GM23338 (cell line): Measurements from ENCODE around the gene RELL1. TPM values are rescaled to one million over a fixed set of nuclear protein-coding genes. Genes with fewer than 3 reads are reported as not detected.

ENCODE experiments used
- ATAC-seq: fragments of 200-7000 bp; cut with Tn5 transposase; 3 replicates; pipeline ENCODE4 v1.9.1; 2020
- DNase-seq: peaks from one replicate; pipeline ENCODE4 v3.0.0-alpha.2; 2015; ENCODE audit warnings: low spot score
- H2AFZ ChIP-seq: fragments of 200-600 bp; sonication (generic); 2 replicates; pipeline ENCODE4 v1.8.0; 2016; ENCODE audit warnings: antibody characterized with exemption, mild to moderate bottlenecking, moderate library complexity
- H3F3A ChIP-seq: fragments of 200-600 bp; sonication (generic); replicated peaks from 2 replicates; pipeline ENCODE4 v1.8.0; 2017; ENCODE audit warnings: antibody characterized with exemption, mixed run types, low read depth
- H3K27ac ChIP-seq: fragments of 200-600 bp; sonication (generic); 2 replicates; pipeline ENCODE4 v1.6.1; 2016; ENCODE audit warnings: low read depth
- H3K27me3 ChIP-seq: fragments of 200-600 bp; sonication (generic); 2 replicates; pipeline ENCODE4 v1.8.0; 2016; ENCODE audit warnings: mild to moderate bottlenecking, mixed run types, moderate library complexity; ENCODE audit not compliant: insufficient read depth
- H3K36me3 ChIP-seq: fragments of 200-600 bp; sonication (generic); 2 replicates; pipeline ENCODE4 v1.8.0; 2016; ENCODE audit warnings: mild to moderate bottlenecking; ENCODE audit not compliant: insufficient read depth
- H3K4me1 ChIP-seq: fragments of 200-600 bp; sonication (generic); 2 replicates; pipeline ENCODE4 v1.8.0; 2016; ENCODE audit warnings: mild to moderate bottlenecking, moderate library complexity; ENCODE audit not compliant: insufficient read depth
- H3K4me2 ChIP-seq: fragments of 200-600 bp; sonication (generic); 2 replicates; pipeline ENCODE4 v1.7.1; 2017; ENCODE audit warnings: mixed run types
- H3K4me3 ChIP-seq: fragments of 200-600 bp; sonication (generic); 2 replicates; pipeline ENCODE4 v1.6.1; 2016; ENCODE audit warnings: mixed run types
- H3K79me2 ChIP-seq: fragments of 200-600 bp; sonication (generic); replicated peaks from 2 replicates; pipeline ENCODE4 v1.8.0; 2017; ENCODE audit warnings: mild to moderate bottlenecking; ENCODE audit not compliant: insufficient read depth
- H3K9me2 ChIP-seq: fragments of 200-600 bp; sonication (generic); 2 replicates; pipeline ENCODE4 v1.8.0; 2017; ENCODE audit not compliant: insufficient read depth
- H4K20me1 ChIP-seq: fragments of 200-600 bp; sonication (generic); replicated peaks from 2 replicates; pipeline ENCODE4 v1.8.0; 2017; ENCODE audit warnings: mild to moderate bottlenecking; ENCODE audit not compliant: insufficient read depth
- H3K27ac Mint-ChIP-seq: 2 replicates; pipeline ENCODE4 v1.8.0; 2020; ENCODE audit warnings: inconsistent platforms, mild to moderate bottlenecking, moderate library complexity, mixed read lengths
- H3K27me3 Mint-ChIP-seq: 3 replicates; pipeline ENCODE4 v1.8.0; 2022; ENCODE audit warnings: low read depth, mild to moderate bottlenecking, moderate library complexity, mixed read lengths, inconsistent platforms; ENCODE audit not compliant: insufficient read depth, poor library complexity
- H3K36me3 Mint-ChIP-seq: 3 replicates; pipeline ENCODE4 v1.8.0; 2021; ENCODE audit warnings: low read depth, mild to moderate bottlenecking, inconsistent platforms, moderate library complexity, mixed read lengths
- H3K4me1 Mint-ChIP-seq: 3 replicates; pipeline ENCODE4 v1.8.0; 2020; ENCODE audit warnings: mild to moderate bottlenecking, inconsistent platforms, mixed read lengths
- H3K4me3 Mint-ChIP-seq: 3 replicates; pipeline ENCODE4 v1.8.0; 2021; ENCODE audit warnings: moderate library complexity, mild to moderate bottlenecking, inconsistent platforms, mixed read lengths
- H3K9me3 Mint-ChIP-seq: 3 replicates; pipeline ENCODE4 v1.8.0; 2020; ENCODE audit warnings: moderate library complexity, mild to moderate bottlenecking, inconsistent platforms, mixed read lengths
- CREB1 ChIP-seq: fragments of 250-450 bp; sonication (Bioruptor Pico); IDR thresholded peaks from 2 replicates; pipeline ENCODE4 v1.5.0; 2020; ENCODE audit warnings: low read depth, mild to moderate bottlenecking, moderate library complexity
- CTCF ChIP-seq, 2 experiments: fragments of 200-600 bp in 1 of 2; sonication (generic) in 1 of 2; conservative IDR thresholded peaks; 2 replicates each; pipeline versions ENCODE4 v1.5.1 to v1.6.1; 2016 to 2017; ENCODE audit warnings: antibody characterized with exemption in 2 of 2, low read depth in 2 of 2, mild to moderate bottlenecking in 2 of 2, moderate library complexity in 1 of 2
- EZH2 ChIP-seq: fragments of 200-600 bp; sonication (generic); IDR thresholded peaks from one replicate; pipeline ENCODE4 v1.8.0; 2017; ENCODE audit warnings: antibody characterized with exemption, mild to moderate bottlenecking, low read depth; ENCODE audit not compliant: unreplicated experiment
- EZH2phosphoT487 ChIP-seq: fragments of 200-600 bp; sonication (generic); IDR thresholded peaks from one replicate; pipeline ENCODE4 v1.8.1; 2018; ENCODE audit warnings: antibody characterized with exemption; ENCODE audit not compliant: unreplicated experiment
- JUNB ChIP-seq: IDR thresholded peaks from one replicate; pipeline ENCODE4 v1.6.1; 2016; ENCODE audit warnings: antibody characterized with exemption; ENCODE audit not compliant: unreplicated experiment
- NANOG ChIP-seq: IDR thresholded peaks from 2 replicates; pipeline ENCODE4 v1.6.1; 2016; ENCODE audit warnings: antibody characterized with exemption, borderline replicate concordance
- POLR2AphosphoS5 ChIP-seq: IDR thresholded peaks from 2 replicates; pipeline ENCODE4 v1.6.1; 2016; ENCODE audit warnings: antibody characterized with exemption, low read depth
- STAT1 ChIP-seq: IDR thresholded peaks from one replicate; pipeline ENCODE4 v1.6.1; 2016; ENCODE audit warnings: antibody characterized with exemption; ENCODE audit not compliant: unreplicated experiment
- ZNF114 ChIP-seq: fragments of 250-450 bp; sonication (Bioruptor Pico); IDR thresholded peaks from 2 replicates; pipeline ENCODE4 v1.5.0; 2020; ENCODE audit warnings: mild to moderate bottlenecking, moderate library complexity
- ZNF331 ChIP-seq: fragments of 250-450 bp; sonication (Bioruptor Pico); IDR thresholded peaks from 2 replicates; pipeline ENCODE4 v1.5.0; 2020; ENCODE audit warnings: low read depth, mild to moderate bottlenecking, moderate library complexity
- ZNF462 ChIP-seq: fragments of 250-450 bp; sonication (Bioruptor Pico); IDR thresholded peaks from 2 replicates; pipeline ENCODE4 v1.5.0; 2020; ENCODE audit warnings: mild to moderate bottlenecking, moderate library complexity
- polyA plus RNA-seq: library from polyadenylated mRNA; unstranded; fragments of >200 nt; fragmentation: Nextera tagmentation; extraction: Ambion mirVana; gene quantifications from 2 replicates; pipeline ENCODE4 v1.2.1, GENCODE V29; 2016
- total RNA-seq: library from RNA; depleted of rRNA; stranded (reverse); fragments of >200 nt; shearing (Covaris generic); gene quantifications from 2 replicates; pipeline ENCODE4 v1.2.3, GENCODE V29; 2014
- TF ChIP-seq, protein P1 (sequence below): IDR thresholded peaks from one replicate; pipeline ENCODE4 v1.6.1; 2018; ENCODE audit warnings: antibody characterized with exemption; ENCODE audit not compliant: unreplicated experiment
- TF ChIP-seq, protein P2 (sequence below): IDR thresholded peaks from 2 replicates; pipeline ENCODE4 v1.6.1; 2016; ENCODE audit warnings: antibody characterized with exemption

RELL1 gene
- total and polyA plus RNA-seq, 2 experiments from 2014 or later, result 2.8 to 28.5 TPM

GRCh38 chr4:37666625-37667071 is 19.5 kb downstream of the RELL1 start:
- peaks cover 7% of the 10 kb centered on the region; the same call in 2 of the 3 replicates for H3K9me3 Mint-ChIP-seq
- peaks cover 36% of the 10 kb centered on the region for H3K79me2 ChIP-seq
- DNase-seq (peak; percentile 22), ATAC-seq (no peak)
- no peaks in the 10 kb centered on the region for H3K27me3 ChIP-seq
- H2AFZ ChIP-seq, result no peak overlapping the region
- no peak overlapping the region for H3K27ac ChIP-seq
- H3K9me2 ChIP-seq, result peaks cover 2% of the 10 kb centered on the region; the same call in 1 of the 2 replicates
- H3K4me3 ChIP-seq, result no peak overlapping the region
- peaks cover 14% of the 10 kb centered on the region for H3K27me3 Mint-ChIP-seq
- peaks cover 8% of the 10 kb centered on the region; the same call in 2 of the 3 replicates for H3K36me3 Mint-ChIP-seq
- H3K36me3 ChIP-seq, result no peaks in the 10 kb centered on the region; the same call in 1 of the 2 replicates
- peaks cover 49% of the 10 kb centered on the region for H3K4me1 ChIP-seq
- peaks cover 6% of the 10 kb centered on the region for H4K20me1 ChIP-seq
- peaks cover 51% of the 10 kb centered on the region for H3K4me1 Mint-ChIP-seq
- H3F3A ChIP-seq, result no peaks in the 10 kb centered on the region; the same call in 1 of the 2 replicates
- no peak overlapping the region for H3K4me3 Mint-ChIP-seq
- TF ChIP-seq JUNB, result no peak
- TF ChIP-seq ZNF114 (CRISPR knock-in tag), result no peak
- no peak for TF ChIP-seq EZH2phosphoT487
- no peak for TF ChIP-seq POLR2AphosphoS5
- no peak for TF ChIP-seq EZH2
- no peak for TF ChIP-seq NANOG
- TF ChIP-seq CTCF (conservative IDR thresholded peaks at IDR 0.05; ENCODE audit: low read depth in 2 of 2), result no peak
- TF ChIP-seq ZNF331 (CRISPR knock-in tag), result no peak
- TF ChIP-seq CREB1 (CRISPR knock-in tag), result no peak
- TF ChIP-seq, protein P1, sequence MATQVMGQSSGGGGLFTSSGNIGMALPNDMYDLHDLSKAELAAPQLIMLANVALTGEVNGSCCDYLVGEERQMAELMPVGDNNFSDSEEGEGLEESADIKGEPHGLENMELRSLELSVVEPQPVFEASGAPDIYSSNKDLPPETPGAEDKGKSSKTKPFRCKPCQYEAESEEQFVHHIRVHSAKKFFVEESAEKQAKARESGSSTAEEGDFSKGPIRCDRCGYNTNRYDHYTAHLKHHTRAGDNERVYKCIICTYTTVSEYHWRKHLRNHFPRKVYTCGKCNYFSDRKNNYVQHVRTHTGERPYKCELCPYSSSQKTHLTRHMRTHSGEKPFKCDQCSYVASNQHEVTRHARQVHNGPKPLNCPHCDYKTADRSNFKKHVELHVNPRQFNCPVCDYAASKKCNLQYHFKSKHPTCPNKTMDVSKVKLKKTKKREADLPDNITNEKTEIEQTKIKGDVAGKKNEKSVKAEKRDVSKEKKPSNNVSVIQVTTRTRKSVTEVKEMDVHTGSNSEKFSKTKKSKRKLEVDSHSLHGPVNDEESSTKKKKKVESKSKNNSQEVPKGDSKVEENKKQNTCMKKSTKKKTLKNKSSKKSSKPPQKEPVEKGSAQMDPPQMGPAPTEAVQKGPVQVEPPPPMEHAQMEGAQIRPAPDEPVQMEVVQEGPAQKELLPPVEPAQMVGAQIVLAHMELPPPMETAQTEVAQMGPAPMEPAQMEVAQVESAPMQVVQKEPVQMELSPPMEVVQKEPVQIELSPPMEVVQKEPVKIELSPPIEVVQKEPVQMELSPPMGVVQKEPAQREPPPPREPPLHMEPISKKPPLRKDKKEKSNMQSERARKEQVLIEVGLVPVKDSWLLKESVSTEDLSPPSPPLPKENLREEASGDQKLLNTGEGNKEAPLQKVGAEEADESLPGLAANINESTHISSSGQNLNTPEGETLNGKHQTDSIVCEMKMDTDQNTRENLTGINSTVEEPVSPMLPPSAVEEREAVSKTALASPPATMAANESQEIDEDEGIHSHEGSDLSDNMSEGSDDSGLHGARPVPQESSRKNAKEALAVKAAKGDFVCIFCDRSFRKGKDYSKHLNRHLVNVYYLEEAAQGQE, result no peak
- TF ChIP-seq ZNF462 (CRISPR knock-in tag), result no peak
- TF ChIP-seq STAT1, result no peak
- TF ChIP-seq, protein P2, sequence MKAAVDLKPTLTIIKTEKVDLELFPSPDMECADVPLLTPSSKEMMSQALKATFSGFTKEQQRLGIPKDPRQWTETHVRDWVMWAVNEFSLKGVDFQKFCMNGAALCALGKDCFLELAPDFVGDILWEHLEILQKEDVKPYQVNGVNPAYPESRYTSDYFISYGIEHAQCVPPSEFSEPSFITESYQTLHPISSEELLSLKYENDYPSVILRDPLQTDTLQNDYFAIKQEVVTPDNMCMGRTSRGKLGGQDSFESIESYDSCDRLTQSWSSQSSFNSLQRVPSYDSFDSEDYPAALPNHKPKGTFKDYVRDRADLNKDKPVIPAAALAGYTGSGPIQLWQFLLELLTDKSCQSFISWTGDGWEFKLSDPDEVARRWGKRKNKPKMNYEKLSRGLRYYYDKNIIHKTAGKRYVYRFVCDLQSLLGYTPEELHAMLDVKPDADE, result no peak
- H3K27ac Mint-ChIP-seq, result no peak overlapping the region
- H3K4me2 ChIP-seq, result no peak overlapping the region
